ENCODE results near the gene DLL1.

DNA sequence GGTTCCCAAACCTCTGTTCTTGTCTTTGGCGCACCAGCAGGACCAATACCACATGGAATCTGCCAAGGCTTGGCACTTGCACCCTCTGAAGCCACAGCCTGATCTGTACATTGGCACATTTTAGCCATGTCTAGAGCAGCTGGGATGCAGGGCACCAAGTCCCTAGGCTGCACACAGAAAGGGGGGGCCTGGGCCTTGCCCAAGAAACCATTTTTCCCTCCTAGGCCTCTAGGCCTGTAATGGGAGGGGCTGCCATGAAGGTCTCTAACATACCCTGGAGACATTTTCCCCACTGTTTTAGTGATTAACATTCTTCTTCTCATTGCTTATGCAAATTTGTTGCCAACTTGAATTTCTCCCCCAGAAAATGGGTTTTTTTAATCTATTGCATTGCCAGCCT is 10.3 kb upstream of the DLL1 start:
- TF ChIP-seq, protein P1, sequence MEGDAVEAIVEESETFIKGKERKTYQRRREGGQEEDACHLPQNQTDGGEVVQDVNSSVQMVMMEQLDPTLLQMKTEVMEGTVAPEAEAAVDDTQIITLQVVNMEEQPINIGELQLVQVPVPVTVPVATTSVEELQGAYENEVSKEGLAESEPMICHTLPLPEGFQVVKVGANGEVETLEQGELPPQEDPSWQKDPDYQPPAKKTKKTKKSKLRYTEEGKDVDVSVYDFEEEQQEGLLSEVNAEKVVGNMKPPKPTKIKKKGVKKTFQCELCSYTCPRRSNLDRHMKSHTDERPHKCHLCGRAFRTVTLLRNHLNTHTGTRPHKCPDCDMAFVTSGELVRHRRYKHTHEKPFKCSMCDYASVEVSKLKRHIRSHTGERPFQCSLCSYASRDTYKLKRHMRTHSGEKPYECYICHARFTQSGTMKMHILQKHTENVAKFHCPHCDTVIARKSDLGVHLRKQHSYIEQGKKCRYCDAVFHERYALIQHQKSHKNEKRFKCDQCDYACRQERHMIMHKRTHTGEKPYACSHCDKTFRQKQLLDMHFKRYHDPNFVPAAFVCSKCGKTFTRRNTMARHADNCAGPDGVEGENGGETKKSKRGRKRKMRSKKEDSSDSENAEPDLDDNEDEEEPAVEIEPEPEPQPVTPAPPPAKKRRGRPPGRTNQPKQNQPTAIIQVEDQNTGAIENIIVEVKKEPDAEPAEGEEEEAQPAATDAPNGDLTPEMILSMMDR (IDR thresholded peaks at IDR 0.05; ENCODE audit: low read length), result no peak
- no peak for TF ChIP-seq EZH2 (optimal IDR thresholded peaks at IDR 0.05; ENCODE audit: low read depth, low read length)

Data from MM.1S (cell line).